A673 (cell line): Measurements from ENCODE around the gene METTL26. TPM values are rescaled to one million over a fixed set of nuclear protein-coding genes. Genes with fewer than 3 reads are reported as not detected.

ENCODE experiments used
- BruUV-seq: library from RNA; stranded (reverse); fragments of 400-500 nt; replicated peaks from 2 replicates; lab custom pipeline; 2021; lab: Mats Ljungman, UMichigan
- CTCF ChIA-PET: fragments of 300-600 bp; sonication (Branson Sonifier 250); formaldehyde crosslinking; loops from one replicate; lab custom pipeline; 2022; ENCODE audit warnings: antibody characterized with exemption; lab: Charles Lee
- POLR2A ChIA-PET: fragments of 300-600 bp; sonication (Branson Sonifier 250); formaldehyde crosslinking; loops from one replicate; lab custom pipeline; 2022; ENCODE audit warnings: antibody characterized with exemption; ENCODE audit not compliant: low non-redundant PET; lab: Charles Lee
- DNase-seq: peaks from one replicate; pipeline ENCODE4 v3.0.0-alpha.2; 2015; ENCODE audit warnings: low spot score
- H3K27ac ChIP-seq: fragments of 200-600 bp; sonication (generic); 2 replicates; pipeline ENCODE4 v1.5.1; 2016; ENCODE audit warnings: mixed run types, low read depth, mild to moderate bottlenecking, mixed read lengths, antibody characterized with exemption, low read length; ENCODE audit not compliant: poor library complexity, severe bottlenecking
- H3K27me3 ChIP-seq: fragments of 200-600 bp; sonication (generic); replicated peaks from 2 replicates; pipeline ENCODE4 v1.6.1; 2017; ENCODE audit warnings: mixed run types, low read depth, mild to moderate bottlenecking, mixed read lengths, antibody characterized with exemption, low read length; ENCODE audit not compliant: insufficient read depth, poor library complexity
- H3K36me3 ChIP-seq: fragments of 200-600 bp; sonication (generic); 2 replicates; pipeline ENCODE4 v1.6.1; 2016; ENCODE audit warnings: mixed run types, mild to moderate bottlenecking, mixed read lengths, antibody characterized with exemption, low read length; ENCODE audit not compliant: insufficient read depth, poor library complexity, severe bottlenecking
- H3K4me1 ChIP-seq: fragments of 200-600 bp; sonication (generic); 2 replicates; pipeline ENCODE4 v1.6.1; 2017; ENCODE audit warnings: mixed run types, mild to moderate bottlenecking, mixed read lengths, antibody characterized with exemption, low read length; ENCODE audit not compliant: insufficient read depth, poor library complexity, severe bottlenecking
- H3K4me3 ChIP-seq: fragments of 200-600 bp; sonication (generic); 2 replicates; pipeline ENCODE4 v1.5.1; 2016; ENCODE audit warnings: low read depth, mixed run types, mild to moderate bottlenecking, mixed read lengths, low read length; ENCODE audit not compliant: poor library complexity, severe bottlenecking
- H3K9me3 ChIP-seq: fragments of 200-600 bp; sonication (generic); 2 replicates; pipeline ENCODE4 v1.6.1; 2016; ENCODE audit warnings: mixed run types, low read depth, mild to moderate bottlenecking, mixed read lengths, antibody characterized with exemption, low read length; ENCODE audit not compliant: poor library complexity, severe bottlenecking
- CTCF ChIP-seq: fragments of 300-800, 200-600 bp; sonication (generic); conservative IDR thresholded peaks from 2 replicates; pipeline ENCODE4 v1.5.1; 2017; ENCODE audit warnings: low read depth, mild to moderate bottlenecking, antibody characterized with exemption, low read length, moderate library complexity, mixed read lengths
- EZH2 ChIP-seq: fragments of 200-600 bp; sonication (generic); IDR thresholded peaks from 2 replicates; pipeline ENCODE4 v1.6.1; 2017; ENCODE audit warnings: borderline replicate concordance, low read depth, mild to moderate bottlenecking, mixed read lengths, antibody characterized with exemption, low read length; ENCODE audit not compliant: poor library complexity, severe bottlenecking
- intact Hi-C: fragments of 100-400 bp; cut with micrococcal nuclease; formaldehyde crosslinking; loops from one replicate; pipeline ENCODE4 v1.10.0; 2022; ENCODE audit not compliant: unreplicated experiment
- total RNA-seq: library from RNA; stranded (reverse); gene quantifications from 2 replicates; pipeline ENCODE4 v1.2.3, GENCODE V29; 2021

The METTL26 gene
- total RNA-seq, 1 experiment from 2014 or later, result 138 TPM

GRCh38 chr16:671353-672131 is 35.4 kb upstream of the METTL26 start:
- no peaks in the 10 kb centered on the region for H3K27me3 ChIP-seq
- peaks cover 46% of the 10 kb centered on the region for H3K36me3 ChIP-seq
- CTCF ChIA-PET, result no interaction called here
- intact Hi-C loops, result no loop called here
- no peak overlapping the region for H3K27ac ChIP-seq
- BruUV-seq, result no TSS peak
- TF ChIP-seq EZH2 (no peak), CTCF (no peak)
- DNase-seq, result no peak
- H3K4me3 ChIP-seq, result no peak overlapping the region
- peaks cover 11% of the 10 kb centered on the region for H3K4me1 ChIP-seq
- no peaks in the 10 kb centered on the region for H3K9me3 ChIP-seq
- POLR2A ChIA-PET, result no interaction called here

- H3K9me3 ChIP-seq, result no peaks in the 10 kb centered on the region
- no peak for DNase-seq
- ChIA-PET CTCF (no interaction called here), POLR2A (interaction anchor here (0.6 kb wide), 1 partner anchor 284 kb away, joined by 9 read pairs; no protein-coding TSS in a partner anchor)
- no peak overlapping the region for H3K4me3 ChIP-seq
- H3K4me1 ChIP-seq, result peaks cover 11% of the 10 kb centered on the region
- TF ChIP-seq EZH2 (no peak), CTCF (no peak)
- H3K27me3 ChIP-seq, result no peaks in the 10 kb centered on the region
- BruUV-seq, result no TSS peak
- intact Hi-C loops, result no loop called here
- H3K36me3 ChIP-seq, result peaks cover 46% of the 10 kb centered on the region
- H3K27ac ChIP-seq, result no peak overlapping the region
Observed at GRCh38 chr16:670485-671352, 34.6 kb upstream of the METTL26 start.

GRCh38 chr16:669666-670065 is 33.6 kb upstream of the METTL26 start:
- no TSS peak for BruUV-seq
- H3K27me3 ChIP-seq, result no peaks in the 10 kb centered on the region
- H3K36me3 ChIP-seq, result peaks cover 46% of the 10 kb centered on the region
- no peaks in the 10 kb centered on the region for H3K9me3 ChIP-seq
- intact Hi-C loops, result no loop called here
- no peak overlapping the region for H3K4me3 ChIP-seq
- TF ChIP-seq CTCF (no peak), EZH2 (no peak)
- H3K4me1 ChIP-seq, result peaks cover 3% of the 10 kb centered on the region
- ChIA-PET CTCF (no interaction called here), POLR2A (no interaction called here)
- H3K27ac ChIP-seq, result no peak overlapping the region
- DNase-seq, result no peak
